GM23338 (cell line): ENCODE results near the gene DSCAML1.

Source experiments
- EZH2 ChIP-seq: fragments of 200-600 bp; sonication (generic); IDR thresholded peaks from one replicate; pipeline ENCODE4 v1.8.0; 2017; ENCODE audit warnings: antibody characterized with exemption, mild to moderate bottlenecking, low read depth; ENCODE audit not compliant: unreplicated experiment
- EZH2phosphoT487 ChIP-seq: fragments of 200-600 bp; sonication (generic); IDR thresholded peaks from one replicate; pipeline ENCODE4 v1.8.1; 2018; ENCODE audit warnings: antibody characterized with exemption; ENCODE audit not compliant: unreplicated experiment
- JUNB ChIP-seq: IDR thresholded peaks from one replicate; pipeline ENCODE4 v1.6.1; 2016; ENCODE audit warnings: antibody characterized with exemption; ENCODE audit not compliant: unreplicated experiment
- POLR2AphosphoS5 ChIP-seq: IDR thresholded peaks from 2 replicates; pipeline ENCODE4 v1.6.1; 2016; ENCODE audit warnings: antibody characterized with exemption, low read depth
- STAT1 ChIP-seq: IDR thresholded peaks from one replicate; pipeline ENCODE4 v1.6.1; 2016; ENCODE audit warnings: antibody characterized with exemption; ENCODE audit not compliant: unreplicated experiment
- ZNF114 ChIP-seq: fragments of 250-450 bp; sonication (Bioruptor Pico); IDR thresholded peaks from 2 replicates; pipeline ENCODE4 v1.5.0; 2020; ENCODE audit warnings: mild to moderate bottlenecking, moderate library complexity
- TF ChIP-seq, protein P1 (sequence below), 2 experiments: fragments of 200-600 bp in 1 of 2; sonication (generic) in 1 of 2; conservative IDR thresholded peaks; 2 replicates each; pipeline versions ENCODE4 v1.5.1 to v1.6.1; 2016 to 2017; ENCODE audit warnings: antibody characterized with exemption in 2 of 2, low read depth in 2 of 2, mild to moderate bottlenecking in 2 of 2, moderate library complexity in 1 of 2
- TF ChIP-seq, protein P2 (sequence below): IDR thresholded peaks from one replicate; pipeline ENCODE4 v1.6.1; 2018; ENCODE audit warnings: antibody characterized with exemption; ENCODE audit not compliant: unreplicated experiment
- TF ChIP-seq, protein P3 (sequence below): IDR thresholded peaks from 2 replicates; pipeline ENCODE4 v1.6.1; 2016; ENCODE audit warnings: antibody characterized with exemption
- TF ChIP-seq, protein P4 (sequence below): fragments of 250-450 bp; sonication (Bioruptor Pico); IDR thresholded peaks from 2 replicates; pipeline ENCODE4 v1.5.0; 2020; ENCODE audit warnings: mild to moderate bottlenecking, moderate library complexity

DNA sequence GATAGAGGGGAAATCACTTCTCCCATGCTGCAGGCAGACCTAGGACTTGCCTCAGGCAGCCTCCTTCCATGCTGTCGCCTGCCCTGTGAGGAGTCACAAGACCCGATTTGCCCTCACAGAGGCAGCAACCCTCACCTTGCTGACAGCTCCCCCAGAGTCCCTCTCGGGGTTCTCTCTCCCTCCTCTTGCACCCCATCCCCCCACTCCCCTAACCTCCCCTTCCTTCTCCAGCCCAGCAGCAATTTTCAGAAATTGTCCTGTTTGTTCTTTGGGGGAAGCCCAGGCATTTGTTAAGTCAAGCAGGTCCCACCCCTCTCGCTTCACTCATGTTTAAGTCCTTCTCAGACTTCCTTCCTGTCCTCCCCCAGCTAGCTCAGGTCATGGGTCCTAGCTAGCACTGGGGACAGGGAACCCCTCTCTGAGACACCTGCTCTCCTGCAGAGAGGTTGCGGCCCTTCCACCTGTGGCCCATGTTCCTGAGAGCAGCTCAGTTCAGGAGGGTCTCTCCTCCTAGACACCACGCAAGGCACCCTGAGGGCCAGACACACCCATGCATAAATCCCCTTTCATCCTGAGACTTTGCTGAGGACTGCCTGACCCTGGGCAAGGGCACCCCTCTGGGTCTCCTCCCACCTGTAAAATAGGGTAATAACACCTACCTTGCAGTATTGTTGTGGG is 33.8 kb upstream of the DSCAML1 start:
- TF ChIP-seq EZH2phosphoT487 (no peak), EZH2 (no peak), JUNB (no peak), POLR2AphosphoS5 (no peak), STAT1 (no peak), ZNF114 (CRISPR knock-in tag) (no peak)
- TF ChIP-seq, protein P1, sequence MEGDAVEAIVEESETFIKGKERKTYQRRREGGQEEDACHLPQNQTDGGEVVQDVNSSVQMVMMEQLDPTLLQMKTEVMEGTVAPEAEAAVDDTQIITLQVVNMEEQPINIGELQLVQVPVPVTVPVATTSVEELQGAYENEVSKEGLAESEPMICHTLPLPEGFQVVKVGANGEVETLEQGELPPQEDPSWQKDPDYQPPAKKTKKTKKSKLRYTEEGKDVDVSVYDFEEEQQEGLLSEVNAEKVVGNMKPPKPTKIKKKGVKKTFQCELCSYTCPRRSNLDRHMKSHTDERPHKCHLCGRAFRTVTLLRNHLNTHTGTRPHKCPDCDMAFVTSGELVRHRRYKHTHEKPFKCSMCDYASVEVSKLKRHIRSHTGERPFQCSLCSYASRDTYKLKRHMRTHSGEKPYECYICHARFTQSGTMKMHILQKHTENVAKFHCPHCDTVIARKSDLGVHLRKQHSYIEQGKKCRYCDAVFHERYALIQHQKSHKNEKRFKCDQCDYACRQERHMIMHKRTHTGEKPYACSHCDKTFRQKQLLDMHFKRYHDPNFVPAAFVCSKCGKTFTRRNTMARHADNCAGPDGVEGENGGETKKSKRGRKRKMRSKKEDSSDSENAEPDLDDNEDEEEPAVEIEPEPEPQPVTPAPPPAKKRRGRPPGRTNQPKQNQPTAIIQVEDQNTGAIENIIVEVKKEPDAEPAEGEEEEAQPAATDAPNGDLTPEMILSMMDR (conservative IDR thresholded peaks at IDR 0.05; ENCODE audit: low read depth in 2 of 2), result no peak
- TF ChIP-seq, protein P2, sequence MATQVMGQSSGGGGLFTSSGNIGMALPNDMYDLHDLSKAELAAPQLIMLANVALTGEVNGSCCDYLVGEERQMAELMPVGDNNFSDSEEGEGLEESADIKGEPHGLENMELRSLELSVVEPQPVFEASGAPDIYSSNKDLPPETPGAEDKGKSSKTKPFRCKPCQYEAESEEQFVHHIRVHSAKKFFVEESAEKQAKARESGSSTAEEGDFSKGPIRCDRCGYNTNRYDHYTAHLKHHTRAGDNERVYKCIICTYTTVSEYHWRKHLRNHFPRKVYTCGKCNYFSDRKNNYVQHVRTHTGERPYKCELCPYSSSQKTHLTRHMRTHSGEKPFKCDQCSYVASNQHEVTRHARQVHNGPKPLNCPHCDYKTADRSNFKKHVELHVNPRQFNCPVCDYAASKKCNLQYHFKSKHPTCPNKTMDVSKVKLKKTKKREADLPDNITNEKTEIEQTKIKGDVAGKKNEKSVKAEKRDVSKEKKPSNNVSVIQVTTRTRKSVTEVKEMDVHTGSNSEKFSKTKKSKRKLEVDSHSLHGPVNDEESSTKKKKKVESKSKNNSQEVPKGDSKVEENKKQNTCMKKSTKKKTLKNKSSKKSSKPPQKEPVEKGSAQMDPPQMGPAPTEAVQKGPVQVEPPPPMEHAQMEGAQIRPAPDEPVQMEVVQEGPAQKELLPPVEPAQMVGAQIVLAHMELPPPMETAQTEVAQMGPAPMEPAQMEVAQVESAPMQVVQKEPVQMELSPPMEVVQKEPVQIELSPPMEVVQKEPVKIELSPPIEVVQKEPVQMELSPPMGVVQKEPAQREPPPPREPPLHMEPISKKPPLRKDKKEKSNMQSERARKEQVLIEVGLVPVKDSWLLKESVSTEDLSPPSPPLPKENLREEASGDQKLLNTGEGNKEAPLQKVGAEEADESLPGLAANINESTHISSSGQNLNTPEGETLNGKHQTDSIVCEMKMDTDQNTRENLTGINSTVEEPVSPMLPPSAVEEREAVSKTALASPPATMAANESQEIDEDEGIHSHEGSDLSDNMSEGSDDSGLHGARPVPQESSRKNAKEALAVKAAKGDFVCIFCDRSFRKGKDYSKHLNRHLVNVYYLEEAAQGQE, result no peak
- TF ChIP-seq, protein P3, sequence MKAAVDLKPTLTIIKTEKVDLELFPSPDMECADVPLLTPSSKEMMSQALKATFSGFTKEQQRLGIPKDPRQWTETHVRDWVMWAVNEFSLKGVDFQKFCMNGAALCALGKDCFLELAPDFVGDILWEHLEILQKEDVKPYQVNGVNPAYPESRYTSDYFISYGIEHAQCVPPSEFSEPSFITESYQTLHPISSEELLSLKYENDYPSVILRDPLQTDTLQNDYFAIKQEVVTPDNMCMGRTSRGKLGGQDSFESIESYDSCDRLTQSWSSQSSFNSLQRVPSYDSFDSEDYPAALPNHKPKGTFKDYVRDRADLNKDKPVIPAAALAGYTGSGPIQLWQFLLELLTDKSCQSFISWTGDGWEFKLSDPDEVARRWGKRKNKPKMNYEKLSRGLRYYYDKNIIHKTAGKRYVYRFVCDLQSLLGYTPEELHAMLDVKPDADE, result no peak
- TF ChIP-seq, protein P4, sequence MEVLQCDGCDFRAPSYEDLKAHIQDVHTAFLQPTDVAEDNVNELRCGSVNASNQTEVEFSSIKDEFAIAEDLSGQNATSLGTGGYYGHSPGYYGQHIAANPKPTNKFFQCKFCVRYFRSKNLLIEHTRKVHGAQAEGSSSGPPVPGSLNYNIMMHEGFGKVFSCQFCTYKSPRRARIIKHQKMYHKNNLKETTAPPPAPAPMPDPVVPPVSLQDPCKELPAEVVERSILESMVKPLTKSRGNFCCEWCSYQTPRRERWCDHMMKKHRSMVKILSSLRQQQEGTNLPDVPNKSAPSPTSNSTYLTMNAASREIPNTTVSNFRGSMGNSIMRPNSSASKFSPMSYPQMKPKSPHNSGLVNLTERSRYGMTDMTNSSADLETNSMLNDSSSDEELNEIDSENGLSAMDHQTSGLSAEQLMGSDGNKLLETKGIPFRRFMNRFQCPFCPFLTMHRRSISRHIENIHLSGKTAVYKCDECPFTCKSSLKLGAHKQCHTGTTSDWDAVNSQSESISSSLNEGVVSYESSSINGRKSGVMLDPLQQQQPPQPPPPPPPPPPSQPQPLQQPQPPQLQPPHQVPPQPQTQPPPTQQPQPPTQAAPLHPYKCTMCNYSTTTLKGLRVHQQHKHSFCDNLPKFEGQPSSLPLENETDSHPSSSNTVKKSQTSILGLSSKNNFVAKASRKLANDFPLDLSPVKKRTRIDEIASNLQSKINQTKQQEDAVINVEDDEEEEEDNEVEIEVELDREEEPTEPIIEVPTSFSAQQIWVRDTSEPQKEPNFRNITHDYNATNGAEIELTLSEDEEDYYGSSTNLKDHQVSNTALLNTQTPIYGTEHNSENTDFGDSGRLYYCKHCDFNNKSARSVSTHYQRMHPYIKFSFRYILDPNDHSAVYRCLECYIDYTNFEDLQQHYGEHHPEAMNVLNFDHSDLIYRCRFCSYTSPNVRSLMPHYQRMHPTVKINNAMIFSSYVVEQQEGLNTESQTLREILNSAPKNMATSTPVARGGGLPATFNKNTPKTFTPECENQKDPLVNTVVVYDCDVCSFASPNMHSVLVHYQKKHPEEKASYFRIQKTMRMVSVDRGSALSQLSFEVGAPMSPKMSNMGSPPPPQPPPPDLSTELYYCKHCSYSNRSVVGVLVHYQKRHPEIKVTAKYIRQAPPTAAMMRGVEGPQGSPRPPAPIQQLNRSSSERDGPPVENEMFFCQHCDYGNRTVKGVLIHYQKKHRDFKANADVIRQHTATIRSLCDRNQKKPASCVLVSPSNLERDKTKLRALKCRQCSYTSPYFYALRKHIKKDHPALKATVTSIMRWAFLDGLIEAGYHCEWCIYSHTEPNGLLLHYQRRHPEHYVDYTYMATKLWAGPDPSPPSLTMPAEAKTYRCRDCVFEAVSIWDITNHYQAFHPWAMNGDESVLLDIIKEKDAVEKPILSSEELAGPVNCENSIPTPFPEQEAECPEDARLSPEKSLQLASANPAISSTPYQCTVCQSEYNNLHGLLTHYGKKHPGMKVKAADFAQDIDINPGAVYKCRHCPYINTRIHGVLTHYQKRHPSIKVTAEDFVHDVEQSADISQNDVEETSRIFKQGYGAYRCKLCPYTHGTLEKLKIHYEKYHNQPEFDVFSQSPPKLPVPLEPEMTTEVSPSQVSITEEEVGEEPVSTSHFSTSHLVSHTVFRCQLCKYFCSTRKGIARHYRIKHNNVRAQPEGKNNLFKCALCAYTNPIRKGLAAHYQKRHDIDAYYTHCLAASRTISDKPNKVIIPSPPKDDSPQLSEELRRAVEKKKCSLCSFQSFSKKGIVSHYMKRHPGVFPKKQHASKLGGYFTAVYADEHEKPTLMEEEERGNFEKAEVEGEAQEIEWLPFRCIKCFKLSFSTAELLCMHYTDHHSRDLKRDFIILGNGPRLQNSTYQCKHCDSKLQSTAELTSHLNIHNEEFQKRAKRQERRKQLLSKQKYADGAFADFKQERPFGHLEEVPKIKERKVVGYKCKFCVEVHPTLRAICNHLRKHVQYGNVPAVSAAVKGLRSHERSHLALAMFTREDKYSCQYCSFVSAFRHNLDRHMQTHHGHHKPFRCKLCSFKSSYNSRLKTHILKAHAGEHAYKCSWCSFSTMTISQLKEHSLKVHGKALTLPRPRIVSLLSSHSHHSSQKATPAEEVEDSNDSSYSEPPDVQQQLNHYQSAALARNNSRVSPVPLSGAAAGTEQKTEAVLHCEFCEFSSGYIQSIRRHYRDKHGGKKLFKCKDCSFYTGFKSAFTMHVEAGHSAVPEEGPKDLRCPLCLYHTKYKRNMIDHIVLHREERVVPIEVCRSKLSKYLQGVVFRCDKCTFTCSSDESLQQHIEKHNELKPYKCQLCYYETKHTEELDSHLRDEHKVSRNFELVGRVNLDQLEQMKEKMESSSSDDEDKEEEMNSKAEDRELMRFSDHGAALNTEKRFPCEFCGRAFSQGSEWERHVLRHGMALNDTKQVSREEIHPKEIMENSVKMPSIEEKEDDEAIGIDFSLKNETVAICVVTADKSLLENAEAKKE (CRISPR knock-in tag), result no peak
